Esophagus (tissue), 2 donors: Measurements from ENCODE around the gene FKRP. TPM values are rescaled to one million over a fixed set of nuclear protein-coding genes. Genes with fewer than 3 reads are reported as not detected.
"Not testable (repeated sequence)": the region's sequence is repeated elsewhere in the genome, so short reads cannot be mapped to it uniquely, and the experiment has no call there.

Experiments used
- H3K27ac ChIP-seq, 2 donors: one replicate each; pipeline ENCODE4 v1.5.1; 2013; ENCODE audit warnings: low read depth in 2 of 2, mild to moderate bottlenecking in 2 of 2, inconsistent platforms in 1 of 2, low read length in 1 of 2, moderate library complexity in 1 of 2
- H3K27me3 ChIP-seq, 2 donors: one replicate each; pipeline ENCODE4 v1.6.1; 2013; ENCODE audit warnings: low read length in 2 of 2, control low read depth in 1 of 2, mild to moderate bottlenecking in 1 of 2; ENCODE audit not compliant: insufficient read depth in 2 of 2, control insufficient read depth in 1 of 2
- H3K36me3 ChIP-seq, 2 donors: one replicate each; pipeline ENCODE4 v1.6.1; 2013; ENCODE audit warnings: low read length in 1 of 2; ENCODE audit not compliant: control insufficient read depth in 2 of 2, insufficient read depth in 2 of 2
- H3K4me1 ChIP-seq, 2 donors: one replicate each; pipeline ENCODE4 v1.6.1; 2013; ENCODE audit warnings: low read length in 1 of 2; ENCODE audit not compliant: control insufficient read depth in 2 of 2, insufficient read depth in 2 of 2
- H3K4me3 ChIP-seq, 2 donors: one replicate each; pipeline ENCODE4 v1.5.1; 2013; ENCODE audit warnings: low read length in 2 of 2, mild to moderate bottlenecking in 2 of 2, low read depth in 1 of 2, moderate library complexity in 1 of 2
- H3K9me3 ChIP-seq, 2 donors: one replicate each; pipeline ENCODE4 v1.6.1; 2013; ENCODE audit warnings: mild to moderate bottlenecking in 2 of 2, low read depth in 1 of 2, low read length in 1 of 2, moderate library complexity in 1 of 2; ENCODE audit not compliant: control insufficient read depth in 2 of 2, insufficient read depth in 1 of 2
- WGBS, 2 donors: extraction: QIAGEN DNeasy Blood & Tissue Kit; methylation state at CpG; one replicate each; pipeline ENCODE4 v1.1.7; 2013; 5-methylcytosine and 5-hydroxymethylcytosine counted together
- polyA plus RNA-seq, 2 donors: library from polyadenylated mRNA; stranded (reverse); fragments of 200-250 nt; gene quantifications; one replicate each; pipeline ENCODE4 v1.2.3, GENCODE V29; 2013
- donor health status: healthy with polysubstance abuse.
- donor health status: Bipolar disorder and iron deficiency.

The FKRP gene
- polyA plus RNA-seq, 2 donors, result 7.1 to 10.1 TPM

DNA sequence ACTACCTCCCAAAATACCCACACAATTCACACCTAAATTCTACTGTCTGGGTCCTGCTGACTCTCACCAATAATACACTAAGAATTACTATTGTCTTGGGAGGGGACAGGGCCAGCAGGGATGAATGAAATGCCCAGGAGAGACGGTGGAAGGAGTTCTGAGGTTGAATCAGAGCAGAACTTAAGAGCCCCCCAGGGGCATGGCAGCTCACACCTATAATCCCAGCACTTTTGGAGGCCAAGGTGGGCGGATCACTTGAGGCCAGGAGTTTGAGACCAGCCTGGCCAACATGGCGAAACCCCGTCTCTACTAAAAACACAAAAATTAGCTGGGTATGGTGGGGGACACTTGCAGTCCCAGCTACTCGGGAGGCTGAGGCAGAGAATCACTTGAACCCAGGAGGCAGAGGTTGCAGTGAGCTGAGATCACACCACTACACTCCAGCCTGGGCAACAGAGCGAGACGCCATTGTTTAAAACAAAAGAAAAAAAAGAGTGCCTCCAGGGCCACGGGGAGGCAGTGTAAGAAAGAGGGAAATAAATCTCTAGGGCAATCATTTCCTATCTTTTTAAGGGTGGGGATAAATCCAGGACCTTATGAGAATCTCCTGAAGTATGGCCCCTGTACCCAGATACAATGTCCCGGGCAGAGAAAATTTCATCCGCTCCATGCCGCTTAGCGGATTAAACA, 32.2 kb downstream of the FKRP start:
- H3K4me3 ChIP-seq, H3K27ac ChIP-seq, H3K4me1 ChIP-seq, H3K9me3 ChIP-seq, H3K27me3 ChIP-seq: not testable (repeated sequence)
- WGBS, 2 donors, result 85 to 88% methylated on average over 12 of the region's 12 CpGs
- peaks cover 14 to 35% of the 10 kb centered on the region in 2 donors for H3K36me3 ChIP-seq

DNA sequence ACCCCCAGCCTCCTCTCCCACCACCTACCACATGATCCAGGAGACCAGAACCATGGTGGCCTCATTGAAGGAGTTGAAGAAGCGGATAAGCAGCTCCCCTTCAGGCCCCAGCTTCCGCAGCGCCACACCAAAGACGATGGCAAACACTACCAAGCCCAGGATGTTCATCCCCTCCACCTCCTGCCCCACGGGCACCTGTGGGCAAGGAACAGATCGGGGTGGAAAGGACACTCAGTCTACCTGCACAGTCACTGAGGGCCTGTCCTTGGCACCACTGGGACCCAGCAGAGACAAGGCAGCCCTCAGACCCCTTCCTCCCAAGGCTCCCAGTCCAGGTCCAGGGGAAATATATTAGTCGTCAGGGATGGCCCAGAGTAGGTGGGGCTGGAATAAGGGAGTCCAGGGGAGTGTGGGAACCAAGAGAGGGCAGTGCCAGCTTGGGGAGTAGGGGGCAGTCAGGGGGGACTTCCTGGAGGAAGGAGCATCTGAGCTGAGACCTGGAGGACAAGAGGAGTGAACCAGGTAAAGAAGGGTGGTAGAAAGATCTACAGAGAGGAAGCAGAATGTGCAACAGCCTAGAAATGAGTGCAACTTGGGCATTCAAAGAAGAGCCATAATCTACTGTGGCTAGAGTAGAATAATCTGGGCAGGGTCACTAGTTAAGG, 36.6 kb downstream of the FKRP start:
- Histone ChIP-seq H3K9me3 (no peaks in the 10 kb centered on the region), H3K27ac (no peak overlapping the region), H3K4me3 (no peak overlapping the region), H3K4me1 (peaks cover 3 to 17% of the 10 kb centered on the region in 2 donors), H3K36me3 (peaks cover 4 to 18% of the 10 kb centered on the region in 2 donors), H3K27me3 (no peaks in the 10 kb centered on the region)
- 91 to 94% methylated on average over 7 of the region's 7 CpGs for WGBS, 2 donors

DNA sequence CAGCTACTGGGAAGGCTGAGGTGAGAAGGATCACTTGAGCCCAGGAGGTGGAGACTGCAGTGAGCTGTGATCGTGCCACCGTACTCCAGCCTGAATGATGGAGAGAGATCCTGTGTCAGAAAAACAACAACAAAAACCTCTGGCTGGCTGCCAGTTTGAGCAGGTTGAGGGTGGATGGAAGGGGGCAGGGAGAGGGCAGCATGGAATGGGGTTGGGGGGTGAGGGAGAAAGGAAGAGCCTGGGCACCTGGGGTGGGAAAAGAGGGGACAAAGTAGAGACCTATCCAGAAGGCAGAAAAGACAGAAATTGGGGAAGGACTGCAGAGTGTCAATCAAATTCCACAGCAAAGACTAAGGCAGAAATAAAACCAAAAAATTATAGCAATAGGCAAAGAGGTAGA, 37.8 kb downstream of the FKRP start:
- H3K27me3 ChIP-seq, result no peaks in the 10 kb centered on the region
- H3K4me1 ChIP-seq, result peaks cover 3 to 19% of the 10 kb centered on the region in 2 donors
- peaks cover 2 to 16% of the 10 kb centered on the region in 2 donors for H3K36me3 ChIP-seq
- peak overlapping the region in 1 of 2 donors; percentile 73 for H3K4me3 ChIP-seq
- no peaks in the 10 kb centered on the region for H3K9me3 ChIP-seq
- WGBS, 2 donors, result 45 to 68% methylated on average over 2 of the region's 2 CpGs
- peak overlapping the region in 1 of 2 donors; percentile 95 for H3K27ac ChIP-seq

DNA sequence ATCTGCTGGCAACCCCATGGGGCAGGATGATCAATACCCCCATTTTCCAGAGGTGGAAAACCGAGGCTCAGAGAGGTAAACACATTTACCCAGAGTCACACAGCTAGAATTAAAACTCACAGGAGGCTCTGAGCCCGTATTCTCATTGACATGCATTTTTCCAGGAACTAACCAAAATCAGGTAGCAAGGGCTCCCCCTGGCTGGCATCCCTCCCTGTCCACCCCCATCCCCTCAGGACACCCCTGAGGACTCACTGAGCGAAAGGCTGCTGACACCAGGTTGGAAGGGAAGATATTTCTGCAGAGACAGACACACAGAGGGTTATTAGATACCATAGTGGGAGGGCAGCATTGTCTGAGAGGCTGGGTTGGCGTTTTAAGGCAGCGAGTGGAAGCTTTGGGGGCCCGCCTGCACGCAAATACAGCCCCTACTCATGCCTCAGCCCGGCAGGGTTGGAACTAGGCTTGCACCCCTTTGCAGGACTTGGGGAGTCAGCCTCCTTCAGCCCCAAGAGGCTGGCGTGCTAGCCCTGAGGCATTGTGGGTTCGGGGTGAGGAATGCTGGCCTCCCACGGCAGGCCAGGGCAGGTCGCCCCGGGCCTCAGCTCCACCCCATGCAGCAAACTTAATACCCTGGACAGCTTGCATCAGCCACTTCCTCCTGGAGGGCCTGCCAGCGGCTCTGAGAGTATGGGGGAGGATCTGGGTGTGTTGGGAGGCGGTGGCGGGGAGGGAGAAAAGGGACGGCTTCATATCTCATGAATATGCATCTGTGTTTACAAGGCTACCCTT, 38.6 kb downstream of the FKRP start:
- WGBS, 2 donors, result 19 to 31% methylated on average over 17 of the region's 17 CpGs
- peaks cover 0 to 13% of the 10 kb centered on the region in 2 donors for H3K36me3 ChIP-seq
- H3K4me3 ChIP-seq, result peak overlapping the region; percentile 37 to 73
- peaks cover 3 to 23% of the 10 kb centered on the region in 2 donors for H3K4me1 ChIP-seq
- H3K27ac ChIP-seq, result peak overlapping the region; percentile 95 to 97
- no peaks in the 10 kb centered on the region for H3K27me3 ChIP-seq
- H3K9me3 ChIP-seq, result no peaks in the 10 kb centered on the region

DNA sequence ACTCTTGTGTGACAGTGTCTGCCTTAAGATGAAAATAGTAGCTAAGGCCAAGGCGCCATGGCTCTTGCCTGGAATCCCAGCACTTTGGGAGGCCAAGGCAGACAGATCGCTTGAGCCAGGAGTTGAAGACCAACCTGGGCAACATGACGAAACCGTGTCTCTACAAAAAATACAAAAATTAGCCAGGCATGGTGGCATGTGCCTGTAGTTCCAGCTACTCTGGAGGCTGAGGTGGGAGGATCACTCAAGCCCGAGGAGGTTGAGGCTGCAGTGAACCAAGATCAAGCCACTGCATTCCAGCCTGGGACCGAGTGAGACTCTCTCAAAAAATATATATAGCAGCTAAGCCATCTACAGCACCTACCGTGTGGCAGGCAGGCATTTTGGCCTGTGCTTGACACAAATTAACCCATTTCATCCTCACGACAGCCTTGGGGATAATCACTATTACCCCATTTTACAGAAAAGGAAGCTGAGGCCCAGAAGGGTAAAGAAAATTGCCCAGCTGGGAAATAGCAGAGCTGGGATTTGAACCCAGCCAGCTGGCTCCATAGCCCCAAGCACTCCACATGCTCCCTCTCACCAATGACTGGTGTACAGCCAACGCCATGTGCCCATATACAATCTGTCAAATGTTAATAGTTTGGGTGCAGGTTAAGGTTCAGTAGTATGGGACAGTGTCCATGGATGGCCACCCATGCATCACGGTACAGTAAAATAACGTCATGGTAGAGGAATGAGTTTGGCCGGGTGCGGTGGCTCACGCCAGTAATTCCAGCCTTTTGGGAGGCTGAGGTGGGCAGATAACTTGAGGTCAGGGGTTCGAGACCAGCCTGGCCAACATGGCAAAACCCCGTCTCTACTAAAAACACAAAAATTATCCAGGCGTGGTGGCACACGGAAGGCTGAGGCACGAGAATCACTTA, 39.5 kb downstream of the FKRP start:
- H3K4me1 ChIP-seq, result peaks cover 3 to 23% of the 10 kb centered on the region in 2 donors
- peaks cover 0 to 13% of the 10 kb centered on the region in 2 donors for H3K36me3 ChIP-seq
- WGBS, 2 donors, result 51 to 61% methylated on average over 19 of the region's 19 CpGs

DNA sequence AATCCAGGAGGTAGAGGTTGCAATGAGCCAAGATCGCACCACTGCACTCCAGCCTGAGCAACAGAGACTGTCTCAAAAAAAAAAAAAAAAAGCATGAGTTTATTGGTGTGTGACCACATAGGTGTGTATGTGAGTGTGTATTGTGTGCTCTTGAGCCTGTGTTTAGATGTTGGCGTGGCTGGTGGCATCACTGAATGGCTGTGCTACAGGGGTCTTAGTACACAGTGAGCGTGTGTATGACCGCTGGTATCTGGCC, 40.1 kb downstream of the FKRP start:
- H3K4me1 ChIP-seq, result peaks cover 3 to 23% of the 10 kb centered on the region in 2 donors
- 41 to 47% methylated on average over 4 of the region's 4 CpGs for WGBS, 2 donors
- H3K36me3 ChIP-seq, result peaks cover 0 to 13% of the 10 kb centered on the region in 2 donors
- no peaks in the 10 kb centered on the region for H3K9me3 ChIP-seq
- H3K4me3 ChIP-seq, result peak overlapping the region; percentile 73 to 87
- peak overlapping the region; percentile 95 to 97 for H3K27ac ChIP-seq
- no peaks in the 10 kb centered on the region for H3K27me3 ChIP-seq

More for the DNA sequence above, 39.5 kb downstream of the FKRP start:
- Histone ChIP-seq H3K27ac (peak overlapping the region; percentile 95 to 97), H3K4me3 (peak overlapping the region; percentile 73 to 87), H3K9me3 (no peaks in the 10 kb centered on the region), H3K27me3 (no peaks in the 10 kb centered on the region)

DNA sequence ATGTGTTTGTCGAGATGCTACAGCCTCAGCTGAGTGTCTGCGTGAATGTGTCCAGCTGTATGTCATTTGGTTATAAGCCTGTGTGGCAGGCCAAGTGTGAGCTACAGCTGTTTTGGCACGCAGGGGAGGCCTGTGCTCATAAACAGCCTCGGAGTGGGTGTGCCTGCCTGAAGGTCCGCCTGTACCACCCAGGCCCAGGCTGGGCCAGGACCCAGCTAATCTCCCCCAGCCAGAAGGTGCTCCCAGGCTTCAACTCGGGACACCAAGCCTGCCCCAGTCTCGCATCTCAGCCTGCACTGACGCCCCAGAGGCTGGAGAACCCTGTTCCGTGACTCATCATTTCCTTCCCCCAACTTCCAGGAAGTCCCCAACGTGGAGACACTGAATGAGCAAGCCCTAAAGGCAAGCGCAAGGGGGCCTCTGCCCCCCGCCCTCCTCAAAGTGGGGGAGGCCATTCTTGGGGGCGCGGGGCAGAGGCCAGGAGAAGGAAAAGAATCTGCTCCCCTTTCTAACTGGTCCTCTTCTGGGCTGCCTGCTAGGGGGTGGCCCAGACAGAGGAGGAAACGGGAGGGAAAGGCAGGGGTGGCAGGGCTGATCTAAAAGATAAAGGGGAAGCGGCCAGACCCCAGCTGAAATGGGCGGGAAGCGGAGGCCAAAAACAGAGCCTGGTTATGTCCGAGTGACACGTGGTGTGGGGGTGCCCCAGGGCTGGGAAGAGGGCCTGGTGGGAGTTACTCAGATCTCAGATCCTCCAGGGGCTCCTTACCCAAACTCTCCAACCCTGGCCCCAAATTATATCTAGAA, 40.6 kb downstream of the FKRP start:
- Histone ChIP-seq H3K36me3 (peaks cover 0 to 13% of the 10 kb centered on the region in 2 donors), H3K9me3 (no peaks in the 10 kb centered on the region), H3K4me1 (peaks cover 3 to 23% of the 10 kb centered on the region in 2 donors), H3K4me3 (peak overlapping the region; percentile 73 to 87), H3K27ac (peak overlapping the region; percentile 95 to 97), H3K27me3 (no peaks in the 10 kb centered on the region)
- 5 to 17% methylated on average over 18 to 20 of the region's 20 CpGs for WGBS, 2 donors

DNA sequence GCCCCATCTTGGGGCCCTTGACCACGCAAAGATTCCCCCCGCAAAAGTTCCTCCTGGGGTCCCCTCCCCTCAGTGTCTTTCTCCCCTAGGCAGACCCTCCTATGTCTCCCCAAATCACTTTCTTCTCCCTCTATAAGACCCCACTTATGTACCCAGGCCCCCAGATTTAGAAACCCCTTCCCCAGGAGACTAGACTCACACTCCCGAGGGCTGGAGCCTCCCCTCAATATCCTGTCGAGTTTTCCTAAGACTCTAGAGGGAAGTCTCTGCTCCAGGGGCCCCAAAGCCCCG, 41.1 kb downstream of the FKRP start:
- H3K4me1 ChIP-seq, result peaks cover 3 to 23% of the 10 kb centered on the region in 2 donors

More for the DNA sequence above, 41.1 kb downstream of the FKRP start:
- WGBS, 2 donors, result 8 to 11% methylated on average over 5 of the region's 5 CpGs
- Histone ChIP-seq H3K27me3 (no peaks in the 10 kb centered on the region), H3K36me3 (peaks cover 0 to 13% of the 10 kb centered on the region in 2 donors), H3K4me3 (peak overlapping the region; percentile 73 to 87), H3K27ac (peak overlapping the region; percentile 95 to 97), H3K9me3 (no peaks in the 10 kb centered on the region)
